Naive thymus-derived CD4-positive, alpha-beta T cell (primary cell): ENCODE measurements around the gene PRDM16. TPM values are rescaled to one million over a fixed set of nuclear protein-coding genes. Genes with fewer than 3 reads are reported as not detected.

Source experiments
- ATAC-seq: fragments of 150-1000 bp; cut with Tn5 transposase; 2 replicates; pipeline ENCODE4 v1.10.0; 2021; ENCODE audit warnings: mild to moderate bottlenecking, moderate library complexity
- CTCF ChIA-PET: fragments of 350-600 bp; sonication (Branson Sonifier 250); formaldehyde crosslinking; loops from one replicate; lab custom pipeline; 2021; ENCODE audit warnings: antibody characterized with exemption; lab: Charles Lee
- POLR2A ChIA-PET: fragments of 350-600 bp; sonication (Branson Sonifier 250); formaldehyde crosslinking; loops from one replicate; lab custom pipeline; 2021; ENCODE audit warnings: antibody characterized with exemption, inconsistent platforms; lab: Charles Lee
- DNase-seq, 9 donors: peaks; one replicate each; pipeline versions ENCODE4 v3.0.0 to v3.0.0-alpha.2; 2020 to 2022; ENCODE audit warnings: mixed read lengths in 1 of 9
- H3K27ac ChIP-seq: one replicate; pipeline ENCODE4 v1.7.0; 2013; ENCODE audit warnings: mild to moderate bottlenecking, low read depth, low read length, moderate library complexity
- H3K27me3 ChIP-seq, 2 donors: one replicate each; pipeline ENCODE4 v1.7.0; 2013; ENCODE audit warnings: low read length in 2 of 2, mild to moderate bottlenecking in 2 of 2, moderate library complexity in 2 of 2; ENCODE audit not compliant: control insufficient read depth in 2 of 2, insufficient read depth in 2 of 2
- H3K36me3 ChIP-seq, 3 experiments: 1 replicate in 2 of 3; 2 replicates in 1 of 3; pipeline ENCODE4 v1.7.0; 2013; ENCODE audit warnings: low read length in 3 of 3, mild to moderate bottlenecking in 3 of 3, moderate library complexity in 1 of 3; ENCODE audit not compliant: insufficient read depth in 3 of 3, control insufficient read depth in 2 of 3
- H3K4me1 ChIP-seq, 2 donors: one replicate each; pipeline ENCODE4 v1.7.0; 2013; ENCODE audit warnings: low read length in 2 of 2, mild to moderate bottlenecking in 2 of 2, moderate library complexity in 1 of 2; ENCODE audit not compliant: control insufficient read depth in 2 of 2, insufficient read depth in 2 of 2
- H3K4me3 ChIP-seq: 2 replicates; pipeline ENCODE4 v1.7.0; 2013; ENCODE audit warnings: mild to moderate bottlenecking, low read length
- H3K9me3 ChIP-seq, 3 experiments: 1 replicate in 2 of 3; 2 replicates in 1 of 3; pipeline ENCODE4 v1.7.0; 2013; ENCODE audit warnings: low read length in 3 of 3; ENCODE audit not compliant: control insufficient read depth in 2 of 3
- H3K27ac Mint-ChIP-seq, 9 donors: one replicate each; pipeline ENCODE4 v1.8.0; 2020 to 2022; ENCODE audit warnings: mixed read lengths in 9 of 9, mild to moderate bottlenecking in 8 of 9, moderate library complexity in 5 of 9, inconsistent platforms in 2 of 9
- H3K27me3 Mint-ChIP-seq, 5 donors: one replicate each; pipeline ENCODE4 v1.8.0; 2021 to 2022; ENCODE audit warnings: mixed read lengths in 5 of 5, mild to moderate bottlenecking in 1 of 5
- H3K36me3 Mint-ChIP-seq, 5 donors: one replicate each; pipeline ENCODE4 v1.8.0; 2020 to 2022; ENCODE audit warnings: mixed read lengths in 5 of 5, mild to moderate bottlenecking in 3 of 5, inconsistent platforms in 1 of 5
- H3K4me1 Mint-ChIP-seq, 7 donors: one replicate each; pipeline ENCODE4 v1.8.0; 2020 to 2022; ENCODE audit warnings: mixed read lengths in 7 of 7, mild to moderate bottlenecking in 3 of 7, inconsistent platforms in 1 of 7
- H3K4me3 Mint-ChIP-seq, 10 donors: one replicate each; pipeline ENCODE4 v1.8.0; 2020 to 2022; ENCODE audit warnings: mild to moderate bottlenecking in 10 of 10, mixed read lengths in 10 of 10, moderate library complexity in 6 of 10, inconsistent platforms in 2 of 10
- H3K9me3 Mint-ChIP-seq, 11 donors: one replicate each; pipeline ENCODE4 v1.8.0; 2020 to 2022; ENCODE audit warnings: mixed read lengths in 11 of 11, mild to moderate bottlenecking in 4 of 11, inconsistent platforms in 1 of 11, moderate library complexity in 1 of 11
- intact Hi-C, 2 donors: fragments of 100-400 bp; cut with micrococcal nuclease; formaldehyde crosslinking; loops; one replicate each; pipeline ENCODE4 v1.15.1; 2023
- polyA plus RNA-seq, 2 donors: library from polyadenylated mRNA; unstranded; fragments of 300-500 nt; fragmentation: Illumina TruSeq; gene quantifications; one replicate each; pipeline ENCODE4 v1.2.3, GENCODE V29; 2021
- total RNA-seq, 6 experiments: library from RNA in 5 of 6; stranded (reverse) in 5 of 6; gene quantifications; 1 replicate in 5 of 6; 2 replicates in 1 of 6; pipeline ENCODE4 v1.2.3 and lab custom pipeline; 2021 to 2026

PRDM16 gene
- total and polyA plus RNA-seq, 7 experiments from 2014 or later, result 0.05 to 0.61 (median 0.36) TPM; not detected in 2

DNA sequence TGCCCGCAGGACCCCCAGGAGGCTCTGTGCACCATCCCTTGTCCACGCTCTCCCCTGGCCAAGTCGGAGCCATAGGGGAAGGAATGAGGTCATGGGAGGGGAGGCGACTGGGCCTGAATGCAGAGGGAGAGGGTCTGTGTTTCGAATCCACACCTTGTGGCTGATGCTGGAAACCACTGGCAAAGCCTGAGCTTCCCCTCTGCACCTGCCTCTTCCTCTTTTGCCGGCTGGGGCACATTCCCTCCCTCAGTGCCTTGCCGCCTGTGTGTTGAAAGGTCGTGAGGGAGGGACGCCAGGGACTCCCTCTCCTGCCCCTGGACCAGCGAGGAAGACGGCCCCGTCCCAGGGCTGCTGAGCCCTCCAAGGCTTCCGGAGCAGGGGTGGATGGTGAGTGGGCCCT, 27.3 kb downstream of the PRDM16 start:
- H3K4me3 ChIP-seq, result no peak overlapping the region
- Mint-ChIP-seq H3K27ac (no peak overlapping the region), H3K27me3 (peaks cover 0 to 12% (median 3%) of the 10 kb centered on the region in 5 donors), H3K4me3 (no peak overlapping the region), H3K9me3 (no peaks in the 10 kb centered on the region), H3K4me1 (peaks cover 0 to 3% (median 0%) of the 10 kb centered on the region in 7 donors), H3K36me3 (no peaks in the 10 kb centered on the region)
- ATAC-seq, result no peak
- CTCF ChIA-PET, result no interaction called here
- intact Hi-C loops, result no loop called here
- DNase-seq, result no peak
- no peaks in the 10 kb centered on the region for H3K27me3 ChIP-seq
- POLR2A ChIA-PET, result no interaction called here
- no peak overlapping the region for H3K27ac ChIP-seq
- no peaks in the 10 kb centered on the region for H3K9me3 ChIP-seq
- H3K4me1 ChIP-seq, result no peaks in the 10 kb centered on the region
- no peaks in the 10 kb centered on the region for H3K36me3 ChIP-seq

DNA sequence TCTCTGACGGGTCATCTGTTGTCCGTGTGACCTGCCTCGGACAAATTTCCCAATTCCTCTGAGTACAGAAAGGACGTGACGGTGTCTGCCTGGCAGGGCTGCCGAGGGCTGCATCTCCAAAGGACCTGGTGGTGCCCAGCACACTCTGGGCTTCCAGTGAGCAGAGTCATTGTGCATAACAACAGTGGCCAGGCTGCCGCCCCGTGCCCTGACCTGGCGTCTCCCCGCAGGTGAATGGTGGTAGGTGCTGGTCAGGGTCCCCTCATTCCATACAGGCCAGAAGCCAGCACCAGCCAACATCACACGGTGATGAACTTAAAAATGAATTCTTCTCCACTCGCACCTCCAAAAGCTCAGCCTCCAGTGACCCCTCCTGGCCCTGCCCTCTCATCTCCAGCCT, 28.2 kb downstream of the PRDM16 start:
- H3K27ac ChIP-seq, result no peak overlapping the region
- intact Hi-C loops, result no loop called here
- POLR2A ChIA-PET, result interaction anchor here (0.5 kb wide), 1 partner anchor 304 kb away, joined by 3 read pairs; no protein-coding TSS in a partner anchor

DNA sequence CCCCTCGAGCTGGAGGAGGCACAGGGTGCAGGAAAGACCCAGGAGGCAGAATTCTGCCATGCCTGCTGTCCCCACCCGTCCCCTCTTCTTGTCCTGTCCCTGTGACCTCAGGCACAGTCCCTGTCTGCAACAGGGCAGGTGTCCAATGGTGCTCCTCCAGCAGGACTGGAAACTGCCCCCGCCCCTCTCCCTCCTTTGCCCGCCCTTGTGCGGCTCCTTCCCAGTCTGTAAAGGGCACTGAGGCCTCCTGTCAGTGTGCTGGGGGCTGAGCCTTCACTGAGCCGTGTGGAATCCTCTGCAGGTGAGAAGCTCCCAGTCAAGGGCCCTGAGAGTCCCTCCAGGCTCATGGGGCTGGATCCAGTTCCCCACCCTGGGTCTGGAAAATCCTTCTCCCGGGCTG, 28.9 kb downstream of the PRDM16 start:
- Histone ChIP-seq H3K36me3 (no peaks in the 10 kb centered on the region), H3K27ac (no peak overlapping the region), H3K27me3 (no peaks in the 10 kb centered on the region), H3K4me1 (no peaks in the 10 kb centered on the region), H3K9me3 (no peaks in the 10 kb centered on the region), H3K4me3 (no peak overlapping the region)
- no peak for DNase-seq
- peaks cover 0 to 3% (median 0%) of the 10 kb centered on the region in 7 donors for H3K4me1 Mint-ChIP-seq
- peaks cover 0 to 8% (median 3%) of the 10 kb centered on the region in 5 donors for H3K27me3 Mint-ChIP-seq
- CTCF ChIA-PET, result no interaction called here
- H3K36me3 Mint-ChIP-seq, result no peaks in the 10 kb centered on the region
- no peak overlapping the region for H3K27ac Mint-ChIP-seq
- H3K4me3 Mint-ChIP-seq, result no peak overlapping the region
- H3K9me3 Mint-ChIP-seq, result no peaks in the 10 kb centered on the region
- ATAC-seq, result no peak
- POLR2A ChIA-PET, result interaction anchor here (0.5 kb wide), 1 partner anchor 304 kb away, joined by 3 read pairs; no protein-coding TSS in a partner anchor
- intact Hi-C loops, result no loop called here

More for the DNA sequence above, 28.2 kb downstream of the PRDM16 start:
- no peak for DNase-seq
- Histone ChIP-seq H3K4me3 (no peak overlapping the region), H3K9me3 (no peaks in the 10 kb centered on the region), H3K4me1 (no peaks in the 10 kb centered on the region), H3K27me3 (no peaks in the 10 kb centered on the region), H3K36me3 (no peaks in the 10 kb centered on the region)
- no peak for ATAC-seq
- Mint-ChIP-seq H3K27ac (no peak overlapping the region), H3K4me3 (no peak overlapping the region), H3K27me3 (peaks cover 0 to 11% (median 3%) of the 10 kb centered on the region in 5 donors), H3K4me1 (peaks cover 0 to 3% (median 0%) of the 10 kb centered on the region in 7 donors), H3K36me3 (no peaks in the 10 kb centered on the region), H3K9me3 (no peaks in the 10 kb centered on the region)
- CTCF ChIA-PET, result no interaction called here

DNA sequence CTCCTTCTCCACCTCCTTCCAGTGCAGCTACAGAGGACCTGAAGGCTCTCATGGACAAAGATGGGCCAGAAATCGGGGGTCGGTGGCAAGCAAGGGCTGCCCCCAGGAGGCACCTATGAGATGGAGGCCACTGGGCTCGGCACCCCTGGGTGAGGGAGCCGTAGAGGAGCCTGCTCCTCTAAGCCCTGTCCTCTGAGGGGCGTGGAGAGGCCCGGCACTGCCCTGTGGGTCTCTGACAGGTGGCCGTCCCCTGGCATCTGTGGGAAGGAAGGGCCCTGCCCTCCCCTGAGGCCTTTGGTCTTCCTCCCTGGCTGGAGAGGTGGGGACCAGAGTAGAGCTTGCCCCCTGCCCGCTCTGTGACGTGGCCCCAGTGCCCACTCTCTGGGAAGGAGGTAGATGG, 30.9 kb downstream of the PRDM16 start:
- CTCF ChIA-PET, result no interaction called here
- POLR2A ChIA-PET, result no interaction called here
- Mint-ChIP-seq H3K4me3 (no peak overlapping the region), H3K9me3 (no peaks in the 10 kb centered on the region), H3K27ac (no peak overlapping the region), H3K27me3 (peaks cover 0 to 6% (median 0%) of the 10 kb centered on the region in 5 donors), H3K36me3 (no peaks in the 10 kb centered on the region), H3K4me1 (no peaks in the 10 kb centered on the region)
- ATAC-seq, result no peak
- Histone ChIP-seq H3K4me3 (no peak overlapping the region), H3K27me3 (no peaks in the 10 kb centered on the region), H3K9me3 (no peaks in the 10 kb centered on the region), H3K36me3 (no peaks in the 10 kb centered on the region), H3K4me1 (no peaks in the 10 kb centered on the region), H3K27ac (no peak overlapping the region)
- intact Hi-C loops, result no loop called here
- DNase-seq, result no peak

DNA sequence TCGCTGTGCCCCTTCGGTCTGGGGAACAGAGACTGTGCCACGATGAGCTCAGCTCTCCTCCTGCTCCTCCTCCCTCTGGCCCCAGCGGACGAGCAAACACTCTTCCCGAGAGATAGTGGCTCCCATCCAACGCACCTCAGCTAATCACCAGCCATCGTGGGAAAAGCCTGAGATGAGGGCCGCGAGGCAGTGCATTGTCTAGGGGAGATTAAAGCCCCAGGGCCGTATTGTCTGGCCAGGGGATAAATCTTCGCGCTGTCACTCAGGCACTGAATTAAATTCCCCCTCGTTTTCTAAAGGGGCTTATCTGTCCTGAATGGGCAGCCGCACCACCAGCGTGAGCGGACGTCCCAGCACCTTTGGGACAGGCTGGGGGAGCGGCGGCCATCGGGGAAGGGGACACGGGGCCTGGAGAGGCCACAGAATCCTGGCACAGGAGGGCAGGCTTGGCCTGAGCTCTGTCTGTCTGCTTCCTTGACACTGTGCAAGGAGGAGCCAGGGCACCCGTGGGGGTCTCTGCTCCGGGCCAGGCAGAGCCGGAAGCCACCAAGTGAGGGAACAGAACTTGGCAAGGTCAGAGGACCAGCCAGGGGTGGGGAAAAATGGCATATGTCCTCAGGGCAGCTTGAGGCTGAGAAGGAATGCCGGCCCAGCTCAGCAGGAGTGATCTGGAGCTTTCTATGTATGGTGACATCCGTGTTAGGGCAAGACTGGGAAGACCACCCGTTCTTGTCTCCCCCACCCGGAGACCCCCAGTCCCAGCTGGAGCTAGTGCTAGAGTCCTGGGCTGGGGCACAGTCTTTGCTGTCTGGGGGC, 32.3 kb downstream of the PRDM16 start:
- ATAC-seq (no peak), DNase-seq (no peak)
- H3K27me3 Mint-ChIP-seq, result peaks cover 0 to 1% (median 0%) of the 10 kb centered on the region in 5 donors
- intact Hi-C loops, result no loop called here
- H3K27ac ChIP-seq, result no peak overlapping the region
- POLR2A ChIA-PET, result no interaction called here
- no peak overlapping the region for H3K4me3 ChIP-seq
- CTCF ChIA-PET, result no interaction called here
- H3K27ac Mint-ChIP-seq, result no peak overlapping the region
- no peaks in the 10 kb centered on the region for H3K9me3 Mint-ChIP-seq
- no peaks in the 10 kb centered on the region for H3K36me3 Mint-ChIP-seq
- H3K27me3 ChIP-seq, result no peaks in the 10 kb centered on the region
- no peaks in the 10 kb centered on the region for H3K36me3 ChIP-seq
- no peaks in the 10 kb centered on the region for H3K4me1 ChIP-seq
- no peaks in the 10 kb centered on the region for H3K4me1 Mint-ChIP-seq
- no peak overlapping the region for H3K4me3 Mint-ChIP-seq
- H3K9me3 ChIP-seq, result no peaks in the 10 kb centered on the region

DNA sequence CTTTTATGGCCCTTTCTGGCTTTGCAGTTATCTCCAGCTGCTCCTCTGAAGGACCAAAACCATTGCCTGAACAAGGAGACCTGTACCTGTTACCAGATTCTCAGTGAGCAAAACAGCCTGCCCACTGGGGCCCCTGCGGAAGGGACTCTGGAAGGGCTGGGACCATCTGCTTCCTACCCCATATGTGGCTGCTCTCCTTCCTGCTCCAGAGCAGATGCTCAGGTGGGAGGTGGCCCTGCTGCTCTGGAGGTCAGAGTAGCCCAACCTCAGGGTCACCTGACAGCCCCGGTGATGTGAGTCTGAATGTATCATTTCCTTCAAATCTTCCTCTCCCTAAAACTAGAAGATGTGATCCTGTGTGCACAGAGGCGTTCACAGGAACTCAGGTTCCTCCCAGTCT, 33.6 kb downstream of the PRDM16 start:
- no peaks in the 10 kb centered on the region for H3K36me3 Mint-ChIP-seq
- no peaks in the 10 kb centered on the region for H3K27me3 Mint-ChIP-seq
- DNase-seq (no peak), ATAC-seq (no peak)
- Histone ChIP-seq H3K4me1 (no peaks in the 10 kb centered on the region), H3K27me3 (no peaks in the 10 kb centered on the region), H3K9me3 (peaks cover 0 to under 1% (median 0%) of the 10 kb centered on the region in 3 experiments), H3K4me3 (no peak overlapping the region), H3K27ac (no peak overlapping the region), H3K36me3 (no peaks in the 10 kb centered on the region)
- CTCF ChIA-PET, result no interaction called here
- no peak overlapping the region for H3K4me3 Mint-ChIP-seq
- no peaks in the 10 kb centered on the region for H3K4me1 Mint-ChIP-seq
- POLR2A ChIA-PET, result no interaction called here
- H3K9me3 Mint-ChIP-seq, result peaks cover 0 to under 1% (median 0%) of the 10 kb centered on the region in 11 donors
- intact Hi-C loops, result no loop called here
- H3K27ac Mint-ChIP-seq, result no peak overlapping the region
